Measurements from ENCODE around the gene TSPAN2.

TSPAN2 gene

GRCh38 chr1:115121793-115122192 is 32.5 kb upstream of the TSPAN2 start:
- Histone ChIP-seq H3K36me3 (no peaks in the 10 kb centered on the region), H3K4me3 (no peak overlapping the region), H3K27ac (no peak overlapping the region), H3K27me3 (no peaks in the 10 kb centered on the region), H3K9me3 (peaks cover 0 to 7% (median 0%) of the 10 kb centered on the region in 3 donors), H3K4me1 (peaks cover 0 to 10% (median 0%) of the 10 kb centered on the region in 4 donors)
- intact Hi-C loops (cut with DNase I; ENCODE audit: low total_unique reads), result no loop called here
- DNase-seq, result no peak
- TF ChIP-seq CTCF (IDR thresholded peaks at IDR 0.05), result no peak

- H3K9me3 ChIP-seq, result peaks cover 0 to 7% (median 0%) of the 10 kb centered on the region in 3 donors
These were observed 31.0 kb upstream of the TSPAN2 start for GRCh38 chr1:115120296-115120695.

GRCh38 chr1:115118611-115119010 is 29.3 kb upstream of the TSPAN2 start:
- no peak overlapping the region for H3K27ac ChIP-seq
- no peak overlapping the region for H3K4me3 ChIP-seq
- no peak for TF ChIP-seq CTCF (IDR thresholded peaks at IDR 0.05)
- H3K4me1 ChIP-seq, result peaks cover 0 to 33% (median 9%) of the 10 kb centered on the region in 4 donors
- H3K27me3 ChIP-seq, result no peaks in the 10 kb centered on the region
- peaks cover 0 to 7% (median 0%) of the 10 kb centered on the region in 3 donors for H3K9me3 ChIP-seq
- intact Hi-C loops (cut with DNase I; ENCODE audit: low total_unique reads), result no loop called here
- DNase-seq, result no peak
- no peaks in the 10 kb centered on the region for H3K36me3 ChIP-seq

More at GRCh38 chr1:115120296-115120695, 31.0 kb upstream of the TSPAN2 start:
- peaks cover 0 to 17% (median 0%) of the 10 kb centered on the region in 4 donors for H3K4me1 ChIP-seq
- TF ChIP-seq CTCF (IDR thresholded peaks at IDR 0.05), result no peak
- intact Hi-C loops (cut with DNase I; ENCODE audit: low total_unique reads), result no loop called here
- no peaks in the 10 kb centered on the region for H3K36me3 ChIP-seq
- H3K4me3 ChIP-seq, result no peak overlapping the region
- no peak for DNase-seq
- H3K27ac ChIP-seq, result no peak overlapping the region
- no peaks in the 10 kb centered on the region for H3K27me3 ChIP-seq

- Histone ChIP-seq H3K9me3 (peaks cover 0 to 7% (median 0%) of the 10 kb centered on the region in 3 donors), H3K27ac (no peak overlapping the region), H3K4me1 (peaks cover 0 to 38% (median 9%) of the 10 kb centered on the region in 4 donors), H3K27me3 (no peaks in the 10 kb centered on the region), H3K36me3 (no peaks in the 10 kb centered on the region), H3K4me3 (no peak overlapping the region)
- DNase-seq, result no peak
- no peak for TF ChIP-seq CTCF (IDR thresholded peaks at IDR 0.05)
- intact Hi-C loops (cut with DNase I; ENCODE audit: low total_unique reads), result no loop called here
These were observed 28.8 kb upstream of the TSPAN2 start for GRCh38 chr1:115118086-115118485.

GRCh38 chr1:115117298-115117697 is 28.0 kb upstream of the TSPAN2 start:
- Histone ChIP-seq H3K27me3 (no peaks in the 10 kb centered on the region), H3K27ac (no peak overlapping the region), H3K36me3 (no peaks in the 10 kb centered on the region), H3K4me1 (peaks cover 0 to 43% (median 9%) of the 10 kb centered on the region in 4 donors), H3K4me3 (no peak overlapping the region), H3K9me3 (peaks cover 0 to 7% (median 0%) of the 10 kb centered on the region in 3 donors)
- no peak for DNase-seq
- intact Hi-C loops (cut with DNase I; ENCODE audit: low total_unique reads), result no loop called here
- no peak for TF ChIP-seq CTCF (IDR thresholded peaks at IDR 0.05)

- Histone ChIP-seq H3K27ac (no peak overlapping the region), H3K27me3 (no peaks in the 10 kb centered on the region), H3K36me3 (no peaks in the 10 kb centered on the region), H3K9me3 (peaks cover 0 to under 1% (median 0%) of the 10 kb centered on the region in 3 donors), H3K4me3 (no peak overlapping the region), H3K4me1 (peaks cover 0 to 43% (median 9%) of the 10 kb centered on the region in 4 donors)
- TF ChIP-seq CTCF (IDR thresholded peaks at IDR 0.05), result no peak
- intact Hi-C loops (cut with DNase I; ENCODE audit: low total_unique reads), result no loop called here
- no peak for DNase-seq
These were observed 27.2 kb upstream of the TSPAN2 start for GRCh38 chr1:115116512-115116911.

Data from tibial artery (tissue), 4 donors.